ENCODE data around the gene PLEKHA5.

DNA sequence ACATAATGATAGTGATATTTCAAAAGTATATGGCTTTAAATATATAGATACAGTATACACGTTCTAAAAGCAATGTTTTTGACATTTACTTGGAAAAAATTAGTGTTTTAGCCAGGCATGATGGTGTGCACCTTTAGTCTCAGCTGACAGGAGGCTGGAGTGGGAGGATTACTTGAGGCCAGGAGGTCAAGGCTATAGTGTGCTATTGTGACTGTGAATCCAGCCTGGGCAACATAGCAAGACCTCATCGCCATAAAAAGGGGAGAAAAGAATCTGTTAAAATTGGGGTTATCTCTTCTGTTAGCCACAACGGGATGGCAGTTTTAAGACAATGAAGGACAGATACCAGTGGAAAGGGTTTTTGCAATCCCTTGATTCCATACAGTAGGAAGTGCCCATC, 95.2 kb downstream of the PLEKHA5 start:
- TF ChIP-seq, protein P1, sequence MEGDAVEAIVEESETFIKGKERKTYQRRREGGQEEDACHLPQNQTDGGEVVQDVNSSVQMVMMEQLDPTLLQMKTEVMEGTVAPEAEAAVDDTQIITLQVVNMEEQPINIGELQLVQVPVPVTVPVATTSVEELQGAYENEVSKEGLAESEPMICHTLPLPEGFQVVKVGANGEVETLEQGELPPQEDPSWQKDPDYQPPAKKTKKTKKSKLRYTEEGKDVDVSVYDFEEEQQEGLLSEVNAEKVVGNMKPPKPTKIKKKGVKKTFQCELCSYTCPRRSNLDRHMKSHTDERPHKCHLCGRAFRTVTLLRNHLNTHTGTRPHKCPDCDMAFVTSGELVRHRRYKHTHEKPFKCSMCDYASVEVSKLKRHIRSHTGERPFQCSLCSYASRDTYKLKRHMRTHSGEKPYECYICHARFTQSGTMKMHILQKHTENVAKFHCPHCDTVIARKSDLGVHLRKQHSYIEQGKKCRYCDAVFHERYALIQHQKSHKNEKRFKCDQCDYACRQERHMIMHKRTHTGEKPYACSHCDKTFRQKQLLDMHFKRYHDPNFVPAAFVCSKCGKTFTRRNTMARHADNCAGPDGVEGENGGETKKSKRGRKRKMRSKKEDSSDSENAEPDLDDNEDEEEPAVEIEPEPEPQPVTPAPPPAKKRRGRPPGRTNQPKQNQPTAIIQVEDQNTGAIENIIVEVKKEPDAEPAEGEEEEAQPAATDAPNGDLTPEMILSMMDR (IDR thresholded peaks at IDR 0.05) = no peak
- TF ChIP-seq EP300 (IDR thresholded peaks at IDR 0.05; ENCODE audit: low read depth) = no peak
- no peak for TF ChIP-seq POLR2A (IDR thresholded peaks at IDR 0.05)
